VCaP (cell line): ENCODE data around the gene CACNA2D2.

Source experiments
- H3K27ac ChIP-seq: fragments of 450-650 bp; 2 replicates; pipeline ENCODE4 v1.5.1; 2017
- TF ChIP-seq, protein P1 (sequence below): fragments of 450-650 bp; conservative IDR thresholded peaks from 2 replicates; pipeline ENCODE4 v1.5.1; 2017; ENCODE audit warnings: mild to moderate bottlenecking, moderate library complexity

The CACNA2D2 gene

DNA sequence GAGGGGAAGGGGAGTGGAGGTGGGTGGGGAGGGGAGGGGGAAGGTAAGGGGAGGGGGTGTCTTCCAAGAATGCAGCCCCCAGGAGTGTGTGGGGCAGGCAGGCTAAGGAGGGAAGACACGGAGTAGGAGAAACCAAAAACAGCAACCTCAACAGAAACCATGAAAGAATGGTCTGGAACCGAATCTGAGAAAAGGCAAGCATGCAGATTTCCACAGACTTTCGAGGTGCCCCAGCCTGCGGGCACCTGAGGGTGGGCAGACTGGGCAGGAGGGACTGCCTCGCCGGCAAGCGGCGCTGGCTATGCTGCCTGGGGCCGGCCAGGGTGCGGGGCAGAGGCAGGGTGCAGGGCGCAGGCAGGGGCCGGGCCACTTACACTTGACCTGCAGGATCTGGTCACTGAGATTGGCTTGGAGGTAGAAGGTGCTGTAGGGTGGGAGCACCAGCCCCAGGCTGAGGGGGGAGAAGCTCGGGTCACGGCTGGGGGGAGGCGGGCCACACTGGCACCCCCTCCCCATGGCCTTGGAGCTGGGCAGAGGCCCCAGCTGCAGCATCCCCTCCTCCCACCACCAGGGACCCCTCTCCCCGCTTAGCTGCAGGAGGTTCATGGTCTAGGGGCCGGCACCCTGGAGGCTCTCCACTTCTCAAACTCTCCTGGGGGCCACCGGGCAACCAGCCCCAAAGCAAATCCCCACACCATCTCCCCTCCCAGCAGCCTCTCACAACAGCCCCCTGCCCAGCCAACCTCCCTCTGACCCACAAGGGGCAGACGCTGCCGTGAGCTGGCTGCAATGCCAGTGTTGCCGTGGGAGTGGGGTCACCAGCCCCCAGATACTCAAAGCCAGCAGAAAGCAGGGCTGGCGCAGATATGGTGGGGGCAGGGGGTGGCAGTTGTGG, 128.8 kb downstream of the CACNA2D2 start:
- H3K27ac ChIP-seq: no peak overlapping the region
- TF ChIP-seq, protein P1, sequence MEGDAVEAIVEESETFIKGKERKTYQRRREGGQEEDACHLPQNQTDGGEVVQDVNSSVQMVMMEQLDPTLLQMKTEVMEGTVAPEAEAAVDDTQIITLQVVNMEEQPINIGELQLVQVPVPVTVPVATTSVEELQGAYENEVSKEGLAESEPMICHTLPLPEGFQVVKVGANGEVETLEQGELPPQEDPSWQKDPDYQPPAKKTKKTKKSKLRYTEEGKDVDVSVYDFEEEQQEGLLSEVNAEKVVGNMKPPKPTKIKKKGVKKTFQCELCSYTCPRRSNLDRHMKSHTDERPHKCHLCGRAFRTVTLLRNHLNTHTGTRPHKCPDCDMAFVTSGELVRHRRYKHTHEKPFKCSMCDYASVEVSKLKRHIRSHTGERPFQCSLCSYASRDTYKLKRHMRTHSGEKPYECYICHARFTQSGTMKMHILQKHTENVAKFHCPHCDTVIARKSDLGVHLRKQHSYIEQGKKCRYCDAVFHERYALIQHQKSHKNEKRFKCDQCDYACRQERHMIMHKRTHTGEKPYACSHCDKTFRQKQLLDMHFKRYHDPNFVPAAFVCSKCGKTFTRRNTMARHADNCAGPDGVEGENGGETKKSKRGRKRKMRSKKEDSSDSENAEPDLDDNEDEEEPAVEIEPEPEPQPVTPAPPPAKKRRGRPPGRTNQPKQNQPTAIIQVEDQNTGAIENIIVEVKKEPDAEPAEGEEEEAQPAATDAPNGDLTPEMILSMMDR: no peak

DNA sequence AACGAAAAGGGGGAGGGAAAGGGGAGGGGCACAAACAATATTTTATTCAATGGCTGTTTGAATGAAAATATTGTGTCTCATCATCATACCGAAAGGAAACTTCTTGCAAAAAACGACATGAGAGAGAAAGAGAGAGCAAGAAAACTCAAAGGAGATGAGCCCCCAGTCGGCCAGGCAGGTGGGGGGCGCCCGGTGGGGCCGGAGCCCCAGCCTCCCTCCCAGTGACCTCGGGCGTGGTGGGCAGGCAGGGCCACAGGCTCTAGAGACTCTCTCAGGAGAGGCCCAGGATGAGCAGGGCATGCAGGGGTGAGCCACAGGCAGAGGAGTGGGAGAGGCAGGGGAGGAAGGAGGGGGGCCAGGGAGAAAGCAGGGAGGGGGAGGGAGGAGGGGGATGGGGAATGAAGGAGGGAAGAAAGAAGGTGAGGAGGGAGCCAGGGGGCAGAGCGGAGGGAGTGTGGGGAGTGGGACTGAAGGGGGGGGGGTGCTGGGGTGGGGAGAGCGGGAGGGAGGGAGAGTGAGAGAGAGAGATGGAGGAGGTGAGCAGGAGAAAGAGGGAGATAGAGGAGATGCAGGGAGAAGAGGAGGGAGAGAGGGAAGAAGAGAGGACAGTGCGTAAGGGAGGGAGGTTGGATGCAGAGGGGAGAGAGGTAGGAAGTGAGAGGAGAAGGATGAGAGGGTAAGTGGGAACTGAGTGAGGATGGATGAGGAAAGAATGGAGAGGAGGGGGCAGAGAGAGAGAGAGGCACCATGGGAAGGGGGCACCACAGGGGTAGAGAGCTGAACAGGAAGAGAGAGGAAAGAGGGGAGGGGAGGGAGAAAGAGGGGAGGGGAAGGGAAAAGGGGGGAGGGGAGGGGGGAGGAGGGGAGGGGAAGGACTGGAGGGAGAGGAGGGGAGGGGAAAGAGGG, 130.0 kb downstream of the CACNA2D2 start:
- TF ChIP-seq, protein P1: no peak
- no peak overlapping the region for H3K27ac ChIP-seq

DNA sequence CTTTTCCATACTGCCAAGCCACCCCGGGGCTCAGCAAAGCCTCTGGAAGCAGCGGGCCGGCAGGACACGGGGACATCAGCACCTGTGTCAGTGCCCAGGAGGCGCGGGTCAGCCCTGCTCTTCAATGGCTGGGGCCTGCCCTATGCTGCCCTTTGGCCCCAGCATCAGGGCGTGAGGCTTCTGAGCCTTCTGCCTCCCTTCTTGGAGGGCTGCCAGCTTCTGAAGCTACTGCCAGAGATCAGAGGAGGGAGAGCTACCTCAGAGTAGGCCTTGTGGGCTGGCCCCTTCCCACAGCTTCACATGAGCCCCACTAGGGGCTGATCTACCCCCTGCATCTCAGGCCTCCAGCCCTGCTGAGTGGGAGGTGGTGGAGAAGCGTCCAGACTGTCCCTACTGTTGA, 131.1 kb downstream of the CACNA2D2 start:
- H3K27ac ChIP-seq: no peak overlapping the region
- TF ChIP-seq, protein P1: no peak

DNA sequence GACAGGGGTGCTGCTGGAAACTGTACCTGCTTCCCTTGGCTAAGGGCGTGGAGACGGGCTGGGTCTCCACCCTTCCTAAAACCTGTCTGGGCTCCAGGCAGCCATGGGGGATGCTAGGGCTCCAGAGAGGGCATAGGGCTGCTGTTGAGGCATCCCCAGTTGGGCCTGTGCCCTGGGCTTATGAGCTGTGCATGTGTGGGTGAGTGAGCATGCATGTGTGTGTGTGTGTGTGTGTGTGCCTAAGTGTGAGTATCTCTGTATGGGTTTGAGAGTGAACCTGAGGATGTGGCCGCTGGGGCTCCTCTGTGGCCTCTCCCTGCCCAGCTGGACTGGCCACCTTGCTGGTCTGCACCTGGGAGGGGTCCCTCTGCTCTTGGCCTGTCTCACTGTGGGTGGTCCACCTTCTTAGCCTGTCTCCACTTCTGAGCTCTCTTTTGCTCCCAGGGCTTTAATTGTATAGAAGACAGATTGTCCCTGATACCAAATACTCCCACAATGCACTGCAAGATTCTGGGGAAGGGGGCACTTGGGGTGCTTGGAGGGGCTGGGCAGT, 132.2 kb downstream of the CACNA2D2 start:
- no peak overlapping the region for H3K27ac ChIP-seq

DNA sequence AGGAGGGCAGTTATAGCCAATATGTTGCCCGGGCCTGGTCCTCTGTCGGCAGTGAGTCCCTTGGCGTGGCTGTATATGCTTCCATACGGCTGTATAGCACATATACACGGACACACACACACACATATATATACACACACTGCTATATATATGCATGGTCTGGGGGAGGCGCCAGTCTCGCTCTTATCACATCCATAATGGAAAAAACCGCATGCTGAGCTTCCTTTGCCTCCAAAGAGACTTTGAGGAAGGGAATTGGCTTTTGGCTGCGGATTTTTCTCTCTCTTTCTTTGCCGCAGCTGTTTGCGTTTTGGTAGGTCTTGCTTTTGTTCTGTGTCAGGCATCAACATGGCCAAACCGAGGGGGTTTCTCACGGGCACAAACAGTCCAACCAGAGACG, 132.8 kb downstream of the CACNA2D2 start:
- TF ChIP-seq, protein P1: peak; percentile 36
- H3K27ac ChIP-seq: no peak overlapping the region

More for the DNA sequence above, 132.2 kb downstream of the CACNA2D2 start:
- TF ChIP-seq, protein P1: no peak

DNA sequence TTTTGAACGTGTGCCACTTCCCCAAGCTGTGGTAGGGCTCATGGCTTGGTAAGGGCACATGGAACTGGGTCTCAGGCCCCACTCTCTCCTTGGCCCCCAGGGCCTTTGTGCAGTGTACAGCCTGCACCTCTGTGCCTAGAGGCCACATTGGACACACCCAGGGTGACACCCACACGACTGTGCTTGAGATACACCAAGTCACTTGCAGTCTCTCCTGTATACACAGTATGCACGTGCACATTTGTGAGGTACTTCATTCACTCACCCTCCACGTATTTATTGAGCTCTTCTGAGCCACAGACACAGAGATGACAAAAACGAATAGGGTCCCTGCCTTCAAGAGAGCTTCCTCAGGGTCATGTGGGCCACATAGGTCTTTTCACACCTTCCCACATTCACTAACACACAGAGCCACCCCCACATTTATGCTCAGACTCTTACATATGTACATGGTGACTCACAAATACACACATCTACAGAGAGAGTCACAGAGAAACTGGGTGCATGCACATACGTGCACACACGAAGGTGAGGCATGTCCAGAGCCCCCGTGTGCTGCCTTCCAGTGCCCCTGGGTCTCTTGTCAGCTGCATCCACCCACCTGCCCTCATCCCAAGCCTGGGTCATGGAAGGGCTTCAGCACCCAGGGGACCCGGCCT, 134.3 kb downstream of the CACNA2D2 start:
- TF ChIP-seq, protein P1: no peak
- H3K27ac ChIP-seq: no peak overlapping the region
